Gastroesophageal sphincter (tissue), 4 donors: Measurements from ENCODE around the gene JARID2. TPM values are rescaled to one million over a fixed set of nuclear protein-coding genes. Genes with fewer than 3 reads are reported as not detected.

ENCODE experiments used
- ATAC-seq: fragments of 150-250 bp; one replicate; pipeline ENCODE4 v1.9.1; 2016; ENCODE audit warnings: mild to moderate bottlenecking, moderate library complexity
- H3K27ac ChIP-seq, 4 donors: fragments of 200-600 bp; sonication (generic) in 3 of 4; 1 replicate in 3 of 4; 2 replicates in 1 of 4; pipeline ENCODE4 v1.5.1; 2016 to 2019
- H3K27me3 ChIP-seq: fragments of 200-600 bp; sonication (generic); one replicate; pipeline ENCODE4 v1.5.1; 2019
- H3K36me3 ChIP-seq, 2 donors: fragments of 200-600 bp; sonication (generic); one replicate each; pipeline ENCODE4 v1.5.1; 2019; ENCODE audit warnings: control low read depth in 1 of 2
- H3K4me1 ChIP-seq, 3 donors: fragments of 200-600 bp; sonication (generic); 1 replicate in 2 of 3; 2 replicates in 1 of 3; pipeline ENCODE4 v1.5.1; 2016 to 2019; ENCODE audit warnings: control low read depth in 2 of 3
- H3K4me3 ChIP-seq, 2 donors: fragments of 200-600 bp; sonication (generic); one replicate each; pipeline ENCODE4 v1.5.1; 2019; ENCODE audit warnings: mild to moderate bottlenecking in 1 of 2, moderate library complexity in 1 of 2
- H3K9me3 ChIP-seq, 3 donors: fragments of 200-600 bp; sonication (generic); one replicate each; pipeline ENCODE4 v1.5.1; 2017 to 2019; ENCODE audit warnings: control low read depth in 2 of 3
- CTCF ChIP-seq, 4 experiments: fragments of 200-600 bp in 2 of 4; fragments of 450-650 bp in 2 of 4; sonication (generic) in 1 of 4; IDR thresholded peaks; one replicate each; pipeline ENCODE4 v1.5.1; 2017 to 2019; ENCODE audit warnings: antibody characterized with exemption in 4 of 4, mild to moderate bottlenecking in 2 of 4, moderate library complexity in 2 of 4
- EP300 ChIP-seq: sonication (generic); formaldehyde crosslinking; IDR thresholded peaks from one replicate; pipeline ENCODE4 v1.6.1; 2017; ENCODE audit warnings: antibody characterized with exemption, mild to moderate bottlenecking
- POLR2A ChIP-seq, 2 donors: fragments of 450-650 bp; IDR thresholded peaks; one replicate each; pipeline ENCODE4 v1.6.1; 2017; ENCODE audit warnings: antibody characterized with exemption in 2 of 2, mild to moderate bottlenecking in 2 of 2, moderate library complexity in 1 of 2
- POLR2AphosphoS5 ChIP-seq: sonication (generic); formaldehyde crosslinking; IDR thresholded peaks from one replicate; pipeline ENCODE4 v1.6.1; 2017; ENCODE audit warnings: antibody characterized with exemption
- WGBS, 2 donors: methylation state at CpG; one replicate each; pipeline ENCODE4 v1.1.5; 2018; ENCODE audit warnings: low coverage in 1 of 2; 5-methylcytosine and 5-hydroxymethylcytosine counted together
- total RNA-seq, 4 donors: library from RNA; depleted of rRNA; stranded (reverse); fragments of >200 nt; gene quantifications; one replicate each; pipeline ENCODE4 v1.1.0, GENCODE V29; 2016

Gene JARID2
- total RNA-seq, 4 donors from 2014 or later = 6.8 to 12.3 (median 8.5) TPM

- Histone ChIP-seq H3K4me3 (no peak overlapping the region), H3K27me3 (no peaks in the 10 kb centered on the region), H3K4me1 (peaks cover 8 to 55% (median 21%) of the 10 kb centered on the region in 3 donors), H3K27ac (no peak overlapping the region), H3K36me3 (no peaks in the 10 kb centered on the region), H3K9me3 (no peaks in the 10 kb centered on the region)
- TF ChIP-seq POLR2AphosphoS5 (no peak), CTCF (IDR thresholded peaks at IDR 0.05) (no peak), EP300 (no peak), POLR2A (IDR thresholded peaks at IDR 0.05) (no peak)
- ATAC-seq = no peak
- 63 to 66% methylated on average over 4 to 5 of the region's 5 CpGs for WGBS, 2 donors
These were observed 181.6 kb downstream of the JARID2 start for GRCh38 chr6:15427331-15428070.

- H3K27me3 ChIP-seq = no peaks in the 10 kb centered on the region
- H3K4me1 ChIP-seq = peaks cover 14 to 75% (median 25%) of the 10 kb centered on the region in 3 donors
- no peaks in the 10 kb centered on the region for H3K36me3 ChIP-seq
- ATAC-seq = peak; percentile 51
- no peak for TF ChIP-seq POLR2A (IDR thresholded peaks at IDR 0.05)
- no peak for TF ChIP-seq POLR2AphosphoS5
- no peak for TF ChIP-seq CTCF (IDR thresholded peaks at IDR 0.05)
- no peak for TF ChIP-seq EP300
- no peaks in the 10 kb centered on the region for H3K9me3 ChIP-seq
- H3K4me3 ChIP-seq = no peak overlapping the region
- 76 to 82% methylated on average over 9 to 11 of the region's 12 CpGs for WGBS, 2 donors
- no peak overlapping the region for H3K27ac ChIP-seq
These were observed 183.6 kb downstream of the JARID2 start for GRCh38 chr6:15429141-15430110.

GRCh38 chr6:15430186-15430585 is 184.3 kb downstream of the JARID2 start:
- Histone ChIP-seq H3K27me3 (no peaks in the 10 kb centered on the region), H3K27ac (no peak overlapping the region), H3K4me1 (peaks cover 14 to 78% (median 25%) of the 10 kb centered on the region in 3 donors), H3K9me3 (peaks cover 0 to 2% (median 0%) of the 10 kb centered on the region in 3 donors), H3K4me3 (no peak overlapping the region), H3K36me3 (no peaks in the 10 kb centered on the region)
- TF ChIP-seq EP300 = no peak
- peak; percentile 26 for TF ChIP-seq POLR2AphosphoS5
- no peak for TF ChIP-seq CTCF (IDR thresholded peaks at IDR 0.05)
- TF ChIP-seq POLR2A (IDR thresholded peaks at IDR 0.05) = no peak
- no peak for ATAC-seq
- WGBS, 2 donors = 65 to 74% methylated on average over 2 of the region's 2 CpGs

- Histone ChIP-seq H3K4me1 (peaks cover 14 to 80% (median 25%) of the 10 kb centered on the region in 3 donors), H3K9me3 (peaks cover 0 to 4% (median 0%) of the 10 kb centered on the region in 3 donors), H3K4me3 (no peak overlapping the region), H3K36me3 (no peaks in the 10 kb centered on the region), H3K27ac (no peak overlapping the region), H3K27me3 (no peaks in the 10 kb centered on the region)
- WGBS, 2 donors = 49 to 68% methylated on average over 6 of the region's 6 CpGs
- no peak for ATAC-seq
- no peak for TF ChIP-seq CTCF (IDR thresholded peaks at IDR 0.05)
- no peak for TF ChIP-seq POLR2A (IDR thresholded peaks at IDR 0.05)
- no peak for TF ChIP-seq POLR2AphosphoS5
- TF ChIP-seq EP300 = no peak
These were observed 185.1 kb downstream of the JARID2 start for GRCh38 chr6:15430931-15431405.
